ENCODE measurements around the gene TTLL11. TPM values are rescaled to one million over a fixed set of nuclear protein-coding genes. Genes with fewer than 3 reads are reported as not detected.

TTLL11 gene
- total RNA-seq, 1 donor from 2014 or later = 0.75 TPM

- H3K4me1 Mint-ChIP-seq = peaks cover 24% of the 10 kb centered on the region
- peaks cover 16% of the 10 kb centered on the region for H3K27me3 Mint-ChIP-seq (ENCODE audit: insufficient read depth, low read depth)
- Histone ChIP-seq H2AFZ (replicated peaks) (no peak overlapping the region), H3K27ac (no peak overlapping the region), H3K4me2 (no peak overlapping the region), H3K9ac (no peak overlapping the region), H3K9me3 (ENCODE audit: low read depth) (no peaks in the 10 kb centered on the region), H4K20me1 (ENCODE audit: low read depth) (peaks cover 2% of the 10 kb centered on the region), H3K79me2 (ENCODE audit: low read depth) (no peaks in the 10 kb centered on the region), H3K36me3 (no peaks in the 10 kb centered on the region), H3K4me1 (peaks cover 14% of the 10 kb centered on the region), H3F3A (ENCODE audit: low read depth) (peaks cover 11% of the 10 kb centered on the region), H3K27me3 (peaks cover 22% of the 10 kb centered on the region), H3K4me3 (no peak overlapping the region)
- H3K36me3 Mint-ChIP-seq = no peaks in the 10 kb centered on the region
- TF ChIP-seq EZH2 (IDR thresholded peaks at IDR 0.05) = no peak
- no peak for TF ChIP-seq EZH2phosphoT487 (IDR thresholded peaks at IDR 0.05)
- TF ChIP-seq CTCF (IDR thresholded peaks at IDR 0.05) = no peak
- no peak for DNase-seq (ENCODE audit: low spot score)
- no peaks in the 10 kb centered on the region for H3K9me3 Mint-ChIP-seq
- H3K4me3 Mint-ChIP-seq = no peak overlapping the region
- no peak overlapping the region for H3K27ac Mint-ChIP-seq
These were observed 27.4 kb upstream of the TTLL11 start for GRCh38 chr9:122120316-122121071.

GRCh38 chr9:122119721-122120120, 26.6 kb upstream of the TTLL11 start:
- H3K4me3 Mint-ChIP-seq = no peak overlapping the region
- no peaks in the 10 kb centered on the region for H3K36me3 Mint-ChIP-seq
- peaks cover 26% of the 10 kb centered on the region for H3K4me1 Mint-ChIP-seq
- Histone ChIP-seq H3K79me2 (ENCODE audit: low read depth) (no peaks in the 10 kb centered on the region), H3K27ac (no peak overlapping the region), H2AFZ (replicated peaks) (no peak overlapping the region), H4K20me1 (ENCODE audit: low read depth) (no peaks in the 10 kb centered on the region), H3K36me3 (no peaks in the 10 kb centered on the region), H3K27me3 (peaks cover 14% of the 10 kb centered on the region), H3K4me2 (no peak overlapping the region), H3K4me1 (peaks cover 21% of the 10 kb centered on the region), H3K9ac (no peak overlapping the region), H3K4me3 (no peak overlapping the region), H3K9me3 (ENCODE audit: low read depth) (no peaks in the 10 kb centered on the region), H3F3A (ENCODE audit: low read depth) (peaks cover 17% of the 10 kb centered on the region)
- H3K27me3 Mint-ChIP-seq (ENCODE audit: insufficient read depth, low read depth) = peaks cover 10% of the 10 kb centered on the region
- H3K27ac Mint-ChIP-seq = no peak overlapping the region
- H3K9me3 Mint-ChIP-seq = no peaks in the 10 kb centered on the region
- TF ChIP-seq EZH2 (IDR thresholded peaks at IDR 0.05) (no peak), EZH2phosphoT487 (IDR thresholded peaks at IDR 0.05) (no peak), CTCF (IDR thresholded peaks at IDR 0.05) (no peak)
- no peak for DNase-seq (ENCODE audit: low spot score)

- TF ChIP-seq EZH2phosphoT487 (IDR thresholded peaks at IDR 0.05) = no peak
- no peak for TF ChIP-seq EZH2 (IDR thresholded peaks at IDR 0.05)
- TF ChIP-seq CTCF (IDR thresholded peaks at IDR 0.05) = no peak
- Histone ChIP-seq H2AFZ (replicated peaks) (no peak overlapping the region), H3K9ac (no peak overlapping the region), H3K4me2 (no peak overlapping the region), H3K36me3 (no peaks in the 10 kb centered on the region), H3K27me3 (peaks cover 8% of the 10 kb centered on the region), H3K4me3 (no peak overlapping the region), H3F3A (ENCODE audit: low read depth) (peaks cover 22% of the 10 kb centered on the region), H3K9me3 (ENCODE audit: low read depth) (no peaks in the 10 kb centered on the region), H3K4me1 (peaks cover 27% of the 10 kb centered on the region), H3K27ac (no peak overlapping the region), H4K20me1 (ENCODE audit: low read depth) (no peaks in the 10 kb centered on the region), H3K79me2 (ENCODE audit: low read depth) (no peaks in the 10 kb centered on the region)
- Mint-ChIP-seq H3K36me3 (no peaks in the 10 kb centered on the region), H3K27ac (peak overlapping the region; percentile 72), H3K27me3 (ENCODE audit: insufficient read depth, low read depth) (peaks cover 6% of the 10 kb centered on the region), H3K9me3 (no peaks in the 10 kb centered on the region), H3K4me3 (no peak overlapping the region), H3K4me1 (peaks cover 30% of the 10 kb centered on the region)
- DNase-seq (ENCODE audit: low spot score) = no peak
These were observed 26.0 kb upstream of the TTLL11 start for GRCh38 chr9:122119166-122119521.

Data from neural progenitor cell (in vitro differentiated cells).